Measurements from ENCODE around the gene ARHGEF3. TPM values are rescaled to one million over a fixed set of nuclear protein-coding genes. Genes with fewer than 3 reads are reported as not detected.
A peak's percentile ranks its signal among the peaks of the same experiment; 100 is the strongest.
"Not testable (repeated sequence)": the region's sequence is repeated elsewhere in the genome, so short reads cannot be mapped to it uniquely, and the experiment has no call there.

The ARHGEF3 gene
- total RNA-seq, 1 donor from 2014 or later, result 37.5 TPM

GRCh38 chr3:56694867-56695683 lies 106.7 kb downstream of the ARHGEF3 start:
- Histone ChIP-seq H3K27me3 (no peaks in the 10 kb centered on the region), H3K36me3 (no peaks in the 10 kb centered on the region), H3K4me3 (no peak overlapping the region), H3K4me1 (no peaks in the 10 kb centered on the region), H3K9me3 (no peaks in the 10 kb centered on the region), H3K27ac (no peak overlapping the region)
- intact Hi-C loops (cut with DNase I), result no loop called here
- ATAC-seq (no peak), DNase-seq (no peak)
- no peak for TF ChIP-seq CTCF (IDR thresholded peaks at IDR 0.05)

GRCh38 chr3:56693750-56694149 lies 108.0 kb downstream of the ARHGEF3 start:
- H3K4me3 ChIP-seq, result no peak overlapping the region
- ATAC-seq (peak; percentile 96), DNase-seq (no peak)
- H3K4me1 ChIP-seq, result no peaks in the 10 kb centered on the region
- intact Hi-C loops (cut with DNase I), result no loop called here
- H3K9me3 ChIP-seq, result no peaks in the 10 kb centered on the region
- H3K27me3 ChIP-seq, result no peaks in the 10 kb centered on the region
- TF ChIP-seq CTCF (IDR thresholded peaks at IDR 0.05), result no peak
- no peaks in the 10 kb centered on the region for H3K36me3 ChIP-seq
- no peak overlapping the region for H3K27ac ChIP-seq

DNA sequence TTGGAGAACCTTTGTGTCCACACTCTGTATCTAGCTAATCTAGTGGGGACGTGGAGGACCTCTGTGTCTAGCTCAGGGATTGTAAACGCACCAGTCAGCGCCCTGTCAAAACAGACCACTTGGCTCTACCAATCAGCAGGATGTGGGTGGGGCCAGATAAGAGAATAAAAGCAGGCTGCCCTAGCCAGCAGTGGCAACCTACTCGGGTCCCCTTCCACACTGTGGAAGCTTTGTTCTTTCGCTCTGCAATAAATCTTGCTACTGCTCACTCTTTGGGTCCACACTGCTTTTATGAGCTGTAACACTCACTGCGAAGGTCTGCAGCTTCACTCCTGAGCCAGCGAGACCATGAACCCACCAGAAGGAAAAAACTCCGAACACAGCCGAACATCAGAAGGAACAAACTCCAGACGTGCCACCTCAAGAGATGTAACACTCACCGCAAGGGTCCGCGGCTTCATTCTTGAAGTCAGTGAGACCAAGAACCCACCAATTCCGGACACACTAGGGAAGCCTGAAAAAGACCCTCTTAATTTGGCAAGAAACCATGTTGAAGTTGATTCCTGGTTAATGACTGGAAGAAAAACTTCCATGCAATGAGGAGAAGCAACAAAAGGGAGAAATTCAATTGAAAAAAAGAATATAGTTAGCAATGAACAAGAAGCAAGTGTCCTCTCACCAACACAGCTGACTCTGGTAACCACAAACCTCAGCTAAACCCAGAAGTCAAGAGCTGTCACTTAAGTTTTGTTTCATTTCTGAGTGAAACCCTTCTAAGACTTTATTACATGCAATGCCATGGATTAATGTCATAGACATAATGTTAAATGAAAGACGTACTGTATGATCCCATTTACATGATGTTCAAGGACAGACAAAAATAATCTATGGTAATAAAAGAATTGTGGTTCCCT lies 109.0 kb downstream of the ARHGEF3 start:
- intact Hi-C loops (cut with DNase I), result not testable (repeated sequence)
- peak; percentile 43 for ATAC-seq

GRCh38 chr3:56692001-56692365 lies 109.8 kb downstream of the ARHGEF3 start:
- ATAC-seq; H3K27me3 ChIP-seq; H3K9me3 ChIP-seq; DNase-seq; intact Hi-C loops (cut with DNase I); H3K4me1 ChIP-seq; H3K27ac ChIP-seq; H3K36me3 ChIP-seq; H3K4me3 ChIP-seq: not testable (repeated sequence)

More for the DNA sequence above, 109.0 kb downstream of the ARHGEF3 start:
- not testable (repeated sequence) for H3K27me3 ChIP-seq, H3K36me3 ChIP-seq, DNase-seq, H3K27ac ChIP-seq, H3K4me1 ChIP-seq, H3K4me3 ChIP-seq, H3K9me3 ChIP-seq

GRCh38 chr3:56691165-56692000 lies 110.4 kb downstream of the ARHGEF3 start:
- DNase-seq (no peak), ATAC-seq (no peak)
- no peak overlapping the region for H3K27ac ChIP-seq
- H3K27me3 ChIP-seq, result no peaks in the 10 kb centered on the region
- intact Hi-C loops (cut with DNase I), result no loop called here
- no peak overlapping the region for H3K4me3 ChIP-seq
- H3K4me1 ChIP-seq, result no peaks in the 10 kb centered on the region
- no peaks in the 10 kb centered on the region for H3K9me3 ChIP-seq
- no peak for TF ChIP-seq CTCF (IDR thresholded peaks at IDR 0.05)
- H3K36me3 ChIP-seq, result no peaks in the 10 kb centered on the region

DNA sequence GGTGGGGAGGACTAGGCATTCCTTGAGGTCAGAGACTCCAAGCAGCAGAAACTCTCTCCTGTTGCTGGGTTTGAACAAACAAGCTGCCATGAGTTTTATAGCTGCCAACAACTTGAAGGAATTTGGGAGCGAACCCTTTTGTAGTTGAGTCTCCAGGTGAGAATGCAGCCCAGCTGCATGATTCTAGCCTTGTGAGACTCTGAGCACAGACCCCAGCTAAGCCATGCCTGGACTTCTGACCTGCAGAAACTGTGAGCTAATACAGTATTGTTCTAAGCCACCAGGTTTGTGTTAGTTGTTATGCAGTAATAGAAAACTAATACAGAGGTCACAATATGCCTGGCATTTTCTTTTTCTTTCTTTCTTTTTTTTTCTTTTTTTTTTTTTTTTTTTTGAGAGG lies 112.4 kb downstream of the ARHGEF3 start:
- no peak for DNase-seq
- Histone ChIP-seq H3K9me3 (no peaks in the 10 kb centered on the region), H3K36me3 (no peaks in the 10 kb centered on the region), H3K27ac (no peak overlapping the region), H3K4me3 (no peak overlapping the region), H3K27me3 (no peaks in the 10 kb centered on the region), H3K4me1 (no peaks in the 10 kb centered on the region)
- intact Hi-C loops (cut with DNase I), result no loop called here
- no peak for ATAC-seq
- TF ChIP-seq CTCF (IDR thresholded peaks at IDR 0.05), result no peak

All from upper lobe of right lung (tissue), 1 donor.